Type B pancreatic cell (in vitro differentiated cells): ENCODE data around the gene SBDS. TPM values are rescaled to one million over a fixed set of nuclear protein-coding genes. Genes with fewer than 3 reads are reported as not detected.

Experiments
- DNase-seq: peaks from one replicate; pipeline ENCODE4 v3.0.0; 2021; ENCODE audit warnings: mixed read lengths; ENCODE audit not compliant: unreplicated experiment; ENCODE audit errors: extremely low spot score
- H3K27ac Mint-ChIP-seq: 2 replicates; pipeline ENCODE4 v1.8.0; 2021; ENCODE audit warnings: mild to moderate bottlenecking, mixed read lengths
- H3K27me3 Mint-ChIP-seq: 2 replicates; pipeline ENCODE4 v1.8.0; 2021; ENCODE audit warnings: mixed read lengths
- H3K36me3 Mint-ChIP-seq: 2 replicates; pipeline ENCODE4 v1.8.0; 2021; ENCODE audit warnings: mixed read lengths
- H3K4me1 Mint-ChIP-seq: one replicate; pipeline ENCODE4 v1.8.0; 2021; ENCODE audit warnings: mixed read lengths; ENCODE audit not compliant: unreplicated experiment
- H3K4me3 Mint-ChIP-seq: 2 replicates; pipeline ENCODE4 v1.8.0; 2021; ENCODE audit warnings: mild to moderate bottlenecking, mixed read lengths
- H3K9me3 Mint-ChIP-seq: 2 replicates; pipeline ENCODE4 v1.8.0; 2021; ENCODE audit warnings: mixed read lengths
- total RNA-seq: library from RNA; stranded (reverse); gene quantifications from 2 replicates; pipeline ENCODE4 v1.2.1, GENCODE V29; 2021; ENCODE audit warnings: low replicate concordance
- TF ChIP-seq, protein P1 (sequence below): fragments of 200-600 bp; sonication (generic); conservative IDR thresholded peaks from 2 replicates; pipeline ENCODE4 v1.5.0; 2021; ENCODE audit warnings: antibody characterized with exemption, mild to moderate bottlenecking

SBDS gene
- total RNA-seq, 1 donor from 2014 or later: 50.1 TPM

- no peaks in the 10 kb centered on the region for H3K27me3 Mint-ChIP-seq
Measured at GRCh38 chr7:66950763-66951162, 44.6 kb downstream of the SBDS start.

DNA sequence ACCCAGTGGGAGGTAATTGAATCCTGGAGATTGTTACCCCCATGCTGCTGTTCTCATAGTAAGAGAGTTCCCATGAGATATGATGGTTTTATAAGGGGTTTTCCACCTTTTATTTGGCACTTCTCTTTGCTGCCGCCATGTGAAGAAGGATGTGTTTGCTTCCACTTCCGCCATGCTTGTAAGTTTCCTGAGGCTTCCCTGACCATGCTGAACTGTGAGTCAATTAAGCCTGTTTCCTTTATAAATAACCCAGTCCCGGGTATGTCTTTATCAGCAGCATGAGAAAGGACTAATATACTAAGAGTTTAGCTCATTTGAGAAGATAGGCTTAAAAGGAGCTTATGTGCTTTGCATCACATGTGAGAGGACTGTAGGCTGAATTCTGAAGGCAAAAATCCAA is 45.1 kb downstream of the SBDS start:
- peaks cover 5% of the 10 kb centered on the region for H3K4me1 Mint-ChIP-seq
- no peak overlapping the region for H3K27ac Mint-ChIP-seq
- TF ChIP-seq, protein P1, sequence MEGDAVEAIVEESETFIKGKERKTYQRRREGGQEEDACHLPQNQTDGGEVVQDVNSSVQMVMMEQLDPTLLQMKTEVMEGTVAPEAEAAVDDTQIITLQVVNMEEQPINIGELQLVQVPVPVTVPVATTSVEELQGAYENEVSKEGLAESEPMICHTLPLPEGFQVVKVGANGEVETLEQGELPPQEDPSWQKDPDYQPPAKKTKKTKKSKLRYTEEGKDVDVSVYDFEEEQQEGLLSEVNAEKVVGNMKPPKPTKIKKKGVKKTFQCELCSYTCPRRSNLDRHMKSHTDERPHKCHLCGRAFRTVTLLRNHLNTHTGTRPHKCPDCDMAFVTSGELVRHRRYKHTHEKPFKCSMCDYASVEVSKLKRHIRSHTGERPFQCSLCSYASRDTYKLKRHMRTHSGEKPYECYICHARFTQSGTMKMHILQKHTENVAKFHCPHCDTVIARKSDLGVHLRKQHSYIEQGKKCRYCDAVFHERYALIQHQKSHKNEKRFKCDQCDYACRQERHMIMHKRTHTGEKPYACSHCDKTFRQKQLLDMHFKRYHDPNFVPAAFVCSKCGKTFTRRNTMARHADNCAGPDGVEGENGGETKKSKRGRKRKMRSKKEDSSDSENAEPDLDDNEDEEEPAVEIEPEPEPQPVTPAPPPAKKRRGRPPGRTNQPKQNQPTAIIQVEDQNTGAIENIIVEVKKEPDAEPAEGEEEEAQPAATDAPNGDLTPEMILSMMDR: no peak

More at GRCh38 chr7:66950763-66951162, 44.6 kb downstream of the SBDS start:
- H3K9me3 Mint-ChIP-seq: no peaks in the 10 kb centered on the region
- DNase-seq: no peak
- no peak overlapping the region for H3K27ac Mint-ChIP-seq
- peaks cover 5% of the 10 kb centered on the region for H3K4me1 Mint-ChIP-seq
- TF ChIP-seq, protein P1: no peak
- peaks cover 21% of the 10 kb centered on the region for H3K36me3 Mint-ChIP-seq
- no peak overlapping the region for H3K4me3 Mint-ChIP-seq

DNA sequence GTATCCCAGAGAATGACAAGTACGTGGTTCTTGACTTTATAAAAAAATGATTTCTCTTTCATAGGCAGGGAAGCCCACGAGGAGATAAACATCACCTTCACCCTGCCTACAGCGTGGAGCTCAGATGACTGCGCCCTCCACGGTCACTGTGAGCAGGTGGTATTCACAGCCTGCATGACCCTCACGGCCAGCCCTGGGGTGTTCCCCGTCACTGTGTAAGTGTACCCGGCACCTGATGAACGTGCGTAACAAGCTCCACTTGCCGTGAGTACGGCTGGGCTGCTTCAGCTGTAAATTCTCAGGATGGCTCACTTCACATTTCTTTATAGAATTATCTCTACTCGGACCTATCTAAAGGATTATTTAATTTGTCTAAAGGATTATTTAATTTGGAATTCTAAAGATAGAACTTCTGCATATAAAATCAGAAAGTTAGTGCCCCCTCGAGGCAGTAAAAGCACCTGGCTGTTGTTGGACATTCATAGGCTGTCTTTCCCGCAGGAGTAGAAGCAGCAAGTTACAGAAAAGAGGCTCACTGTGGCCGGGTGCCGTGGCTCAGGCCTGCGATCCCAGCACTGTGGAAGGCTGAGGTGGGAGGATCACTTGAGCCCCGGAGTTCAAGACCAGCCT is 46.8 kb downstream of the SBDS start:
- no peak for DNase-seq
- no peaks in the 10 kb centered on the region for H3K27me3 Mint-ChIP-seq
- H3K4me1 Mint-ChIP-seq: peaks cover 5% of the 10 kb centered on the region
- TF ChIP-seq, protein P1: no peak
- no peaks in the 10 kb centered on the region for H3K9me3 Mint-ChIP-seq
- no peak overlapping the region for H3K4me3 Mint-ChIP-seq
- H3K36me3 Mint-ChIP-seq: peaks cover 30% of the 10 kb centered on the region
- H3K27ac Mint-ChIP-seq: no peak overlapping the region

More for the DNA sequence above, 45.1 kb downstream of the SBDS start:
- Mint-ChIP-seq H3K27me3 (no peaks in the 10 kb centered on the region), H3K36me3 (peaks cover 21% of the 10 kb centered on the region), H3K9me3 (no peaks in the 10 kb centered on the region), H3K4me3 (no peak overlapping the region)
- DNase-seq: no peak

- Mint-ChIP-seq H3K27me3 (no peaks in the 10 kb centered on the region), H3K4me1 (no peaks in the 10 kb centered on the region), H3K4me3 (no peak overlapping the region), H3K9me3 (no peaks in the 10 kb centered on the region), H3K36me3 (peaks cover 24% of the 10 kb centered on the region), H3K27ac (peak overlapping the region; percentile 21)
- no peak for DNase-seq
- TF ChIP-seq, protein P1: no peak
Measured at GRCh38 chr7:66946545-66946944, 48.8 kb downstream of the SBDS start.

GRCh38 chr7:66939325-66939724 is 56.1 kb downstream of the SBDS start:
- TF ChIP-seq, protein P1: no peak
- Mint-ChIP-seq H3K36me3 (peaks cover 24% of the 10 kb centered on the region), H3K27me3 (no peaks in the 10 kb centered on the region), H3K9me3 (peaks cover 9% of the 10 kb centered on the region), H3K27ac (no peak overlapping the region), H3K4me3 (no peak overlapping the region), H3K4me1 (no peaks in the 10 kb centered on the region)
- DNase-seq: no peak
